ENCODE results near the gene MAML2.

DNA sequence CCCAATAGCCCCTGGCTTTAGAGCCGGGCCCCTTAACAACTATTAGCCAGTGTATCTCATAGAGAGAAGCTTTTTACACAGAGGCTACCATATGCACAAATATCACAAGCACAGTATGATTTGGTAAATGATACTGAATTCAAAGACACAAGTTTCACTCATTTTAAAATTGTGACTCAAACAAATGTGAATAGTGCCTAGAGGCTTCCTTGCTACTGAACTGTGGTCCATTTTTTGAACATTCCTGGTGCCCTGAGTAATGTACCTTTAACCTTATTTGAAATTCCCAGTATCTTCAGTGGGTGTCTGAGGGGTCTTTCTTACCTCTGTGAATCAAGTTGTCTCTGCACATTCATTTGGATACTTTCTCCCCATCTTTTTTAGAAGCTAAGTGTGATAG, 156.2 kb downstream of the MAML2 start:
- TF ChIP-seq, protein P1, sequence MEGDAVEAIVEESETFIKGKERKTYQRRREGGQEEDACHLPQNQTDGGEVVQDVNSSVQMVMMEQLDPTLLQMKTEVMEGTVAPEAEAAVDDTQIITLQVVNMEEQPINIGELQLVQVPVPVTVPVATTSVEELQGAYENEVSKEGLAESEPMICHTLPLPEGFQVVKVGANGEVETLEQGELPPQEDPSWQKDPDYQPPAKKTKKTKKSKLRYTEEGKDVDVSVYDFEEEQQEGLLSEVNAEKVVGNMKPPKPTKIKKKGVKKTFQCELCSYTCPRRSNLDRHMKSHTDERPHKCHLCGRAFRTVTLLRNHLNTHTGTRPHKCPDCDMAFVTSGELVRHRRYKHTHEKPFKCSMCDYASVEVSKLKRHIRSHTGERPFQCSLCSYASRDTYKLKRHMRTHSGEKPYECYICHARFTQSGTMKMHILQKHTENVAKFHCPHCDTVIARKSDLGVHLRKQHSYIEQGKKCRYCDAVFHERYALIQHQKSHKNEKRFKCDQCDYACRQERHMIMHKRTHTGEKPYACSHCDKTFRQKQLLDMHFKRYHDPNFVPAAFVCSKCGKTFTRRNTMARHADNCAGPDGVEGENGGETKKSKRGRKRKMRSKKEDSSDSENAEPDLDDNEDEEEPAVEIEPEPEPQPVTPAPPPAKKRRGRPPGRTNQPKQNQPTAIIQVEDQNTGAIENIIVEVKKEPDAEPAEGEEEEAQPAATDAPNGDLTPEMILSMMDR (IDR thresholded peaks at IDR 0.05; ENCODE audit: poor library complexity): no peak
- TF ChIP-seq EZH2phosphoT487 (IDR thresholded peaks at IDR 0.05; ENCODE audit: low read depth, severe bottlenecking, unreplicated experiment) (no peak), EZH2 (IDR thresholded peaks at IDR 0.05; ENCODE audit: borderline replicate concordance) (no peak)

Measured in hepatocyte (in vitro differentiated cells).